ENCODE results near the gene LDB2. TPM values are rescaled to one million over a fixed set of nuclear protein-coding genes. Genes with fewer than 3 reads are reported as not detected.

Gene LDB2
- total RNA-seq, 4 donors from 2014 or later: 7.0 to 26.4 (median 18.1) TPM

GRCh38 chr4:16914208-16914607 is 15.8 kb upstream of the LDB2 start:
- in situ Hi-C loops (cut with MboI; ENCODE audit: low sequenced_read_pairs in 4 of 4): loop anchor here in 1 of 4 donors (10.0 kb wide), 1 partner anchor 411 kb away; no protein-coding TSS in a partner anchor

GRCh38 chr4:16912896-16913295 is 14.5 kb upstream of the LDB2 start:
- no peaks in the 10 kb centered on the region for H3K27me3 ChIP-seq
- no peaks in the 10 kb centered on the region for H3K4me1 ChIP-seq
- intact Hi-C loops (cut with DNase I; ENCODE audit: low total_unique reads) (no loop called here), in situ Hi-C loops (cut with MboI; ENCODE audit: low sequenced_read_pairs in 4 of 4) (loop anchor here in 1 of 4 donors (10.0 kb wide), 1 partner anchor 412 kb away; no protein-coding TSS in a partner anchor)
- ATAC-seq (no peak), DNase-seq (no peak)
- H3K9me3 ChIP-seq: no peaks in the 10 kb centered on the region
- H3K4me3 ChIP-seq: no peak overlapping the region
- no peak overlapping the region for H3K27ac ChIP-seq
- TF ChIP-seq CTCF (IDR thresholded peaks at IDR 0.05 in 4 of 5, conservative IDR thresholded peaks at IDR 0.05 in 1 of 5) (no peak), POLR2A (IDR thresholded peaks at IDR 0.05) (no peak)
- no peaks in the 10 kb centered on the region for H3K36me3 ChIP-seq

More at GRCh38 chr4:16914208-16914607, 15.8 kb upstream of the LDB2 start:
- intact Hi-C loops (cut with DNase I; ENCODE audit: low total_unique reads): no loop called here
- Histone ChIP-seq H3K36me3 (no peaks in the 10 kb centered on the region), H3K27ac (no peak overlapping the region), H3K9me3 (no peaks in the 10 kb centered on the region), H3K27me3 (no peaks in the 10 kb centered on the region), H3K4me3 (no peak overlapping the region), H3K4me1 (no peaks in the 10 kb centered on the region)
- ATAC-seq (no peak), DNase-seq (no peak)
- no peak for TF ChIP-seq CTCF (IDR thresholded peaks at IDR 0.05 in 4 of 5, conservative IDR thresholded peaks at IDR 0.05 in 1 of 5)
- TF ChIP-seq POLR2A (IDR thresholded peaks at IDR 0.05): no peak

DNA sequence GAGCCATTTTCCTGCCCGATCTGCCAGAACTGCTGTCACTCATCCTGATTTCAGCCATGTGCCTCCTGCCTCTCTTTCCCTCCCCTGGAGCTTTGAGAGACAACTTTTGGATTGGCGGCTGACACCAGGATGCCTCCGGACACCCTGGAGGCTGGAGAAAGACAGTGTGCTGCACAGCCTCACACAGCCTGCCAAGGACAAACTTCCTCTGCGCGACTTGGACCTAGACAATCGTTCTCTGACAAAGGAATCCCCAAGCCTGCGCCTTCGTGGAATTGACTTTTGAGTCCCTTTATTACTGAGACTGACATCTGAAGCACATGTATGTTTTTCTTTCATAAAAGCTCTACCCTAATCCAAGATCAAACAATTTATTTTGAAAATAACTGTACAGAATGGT is 10.8 kb upstream of the LDB2 start:
- ATAC-seq: no peak
- in situ Hi-C loops (cut with MboI; ENCODE audit: low sequenced_read_pairs in 4 of 4): no loop called here
- no peak overlapping the region for H3K4me3 ChIP-seq
- H3K27me3 ChIP-seq: no peaks in the 10 kb centered on the region
- no peaks in the 10 kb centered on the region for H3K9me3 ChIP-seq
- intact Hi-C loops (cut with DNase I; ENCODE audit: low total_unique reads): no loop called here
- DNase-seq: no peak
- TF ChIP-seq CTCF (IDR thresholded peaks at IDR 0.05 in 4 of 5, conservative IDR thresholded peaks at IDR 0.05 in 1 of 5) (no peak), POLR2A (IDR thresholded peaks at IDR 0.05) (no peak)
- H3K36me3 ChIP-seq: no peaks in the 10 kb centered on the region
- no peaks in the 10 kb centered on the region for H3K4me1 ChIP-seq
- H3K27ac ChIP-seq: no peak overlapping the region

DNA sequence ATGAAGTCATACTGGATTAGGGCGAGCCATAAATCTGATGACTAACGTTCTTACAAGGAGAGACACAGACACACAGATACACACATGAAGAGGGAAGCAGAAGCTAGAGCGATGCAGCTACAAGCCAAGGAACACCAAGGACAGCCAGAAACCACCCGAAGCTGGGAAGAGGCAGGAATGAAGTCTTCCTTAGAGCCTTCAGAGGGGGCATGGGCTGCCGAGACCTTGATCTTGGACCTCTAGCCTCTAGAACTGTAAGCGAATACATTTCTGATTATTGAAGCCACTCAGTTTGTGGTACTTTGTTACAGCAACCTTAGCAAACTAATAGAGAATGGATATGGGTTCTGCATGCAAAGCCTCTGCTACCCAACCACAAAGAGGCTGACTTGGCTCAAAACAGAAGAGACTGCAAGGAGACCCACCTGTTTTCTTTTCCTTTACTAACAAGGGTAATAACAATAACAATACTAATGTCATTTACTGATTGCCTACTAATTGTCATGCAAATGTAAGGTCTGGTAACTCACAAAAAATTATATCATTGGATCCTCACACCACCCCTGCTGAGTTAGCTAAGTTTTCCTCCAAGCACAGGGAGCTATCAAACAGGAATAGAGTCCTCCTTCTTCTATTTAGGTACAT is 10.1 kb upstream of the LDB2 start:
- H3K27me3 ChIP-seq: no peaks in the 10 kb centered on the region
- in situ Hi-C loops (cut with MboI; ENCODE audit: low sequenced_read_pairs in 4 of 4) (no loop called here), intact Hi-C loops (cut with DNase I; ENCODE audit: low total_unique reads) (no loop called here)
- no peaks in the 10 kb centered on the region for H3K9me3 ChIP-seq
- DNase-seq (no peak), ATAC-seq (no peak)
- no peak overlapping the region for H3K4me3 ChIP-seq
- TF ChIP-seq POLR2A (IDR thresholded peaks at IDR 0.05): no peak
- no peak for TF ChIP-seq CTCF (IDR thresholded peaks at IDR 0.05 in 4 of 5, conservative IDR thresholded peaks at IDR 0.05 in 1 of 5)
- H3K36me3 ChIP-seq: no peaks in the 10 kb centered on the region
- H3K27ac ChIP-seq: no peak overlapping the region
- no peaks in the 10 kb centered on the region for H3K4me1 ChIP-seq

GRCh38 chr4:16900325-16900724 is 1.9 kb upstream of the LDB2 start:
- ATAC-seq (no peak), DNase-seq (no peak)
- H3K9me3 ChIP-seq: no peaks in the 10 kb centered on the region
- in situ Hi-C loops (cut with MboI; ENCODE audit: low sequenced_read_pairs in 4 of 4) (no loop called here), intact Hi-C loops (cut with DNase I; ENCODE audit: low total_unique reads) (no loop called here)
- TF ChIP-seq POLR2A (IDR thresholded peaks at IDR 0.05) (no peak), CTCF (IDR thresholded peaks at IDR 0.05 in 4 of 5, conservative IDR thresholded peaks at IDR 0.05 in 1 of 5) (no peak)
- no peaks in the 10 kb centered on the region for H3K36me3 ChIP-seq
- H3K4me3 ChIP-seq: no peak overlapping the region
- H3K4me1 ChIP-seq: no peaks in the 10 kb centered on the region
- peaks cover 0 to 2% (median 0%) of the 10 kb centered on the region in 3 donors for H3K27me3 ChIP-seq
- H3K27ac ChIP-seq: no peak overlapping the region
